CD4-positive, alpha-beta T cell treated with Interleukin-2 at 100 ng/mL for 4 hours (primary cell): ENCODE data around the gene PHF12.

Experiments used
- DNase-seq: peaks from one replicate; pipeline ENCODE4 v3.0.0-alpha.2; 2020; ENCODE audit warnings: low spot score

The PHF12 gene

GRCh38 chr17:28901866-28902818 lies 49.2 kb downstream of the PHF12 start:
- DNase-seq = peak; percentile 41

DNA sequence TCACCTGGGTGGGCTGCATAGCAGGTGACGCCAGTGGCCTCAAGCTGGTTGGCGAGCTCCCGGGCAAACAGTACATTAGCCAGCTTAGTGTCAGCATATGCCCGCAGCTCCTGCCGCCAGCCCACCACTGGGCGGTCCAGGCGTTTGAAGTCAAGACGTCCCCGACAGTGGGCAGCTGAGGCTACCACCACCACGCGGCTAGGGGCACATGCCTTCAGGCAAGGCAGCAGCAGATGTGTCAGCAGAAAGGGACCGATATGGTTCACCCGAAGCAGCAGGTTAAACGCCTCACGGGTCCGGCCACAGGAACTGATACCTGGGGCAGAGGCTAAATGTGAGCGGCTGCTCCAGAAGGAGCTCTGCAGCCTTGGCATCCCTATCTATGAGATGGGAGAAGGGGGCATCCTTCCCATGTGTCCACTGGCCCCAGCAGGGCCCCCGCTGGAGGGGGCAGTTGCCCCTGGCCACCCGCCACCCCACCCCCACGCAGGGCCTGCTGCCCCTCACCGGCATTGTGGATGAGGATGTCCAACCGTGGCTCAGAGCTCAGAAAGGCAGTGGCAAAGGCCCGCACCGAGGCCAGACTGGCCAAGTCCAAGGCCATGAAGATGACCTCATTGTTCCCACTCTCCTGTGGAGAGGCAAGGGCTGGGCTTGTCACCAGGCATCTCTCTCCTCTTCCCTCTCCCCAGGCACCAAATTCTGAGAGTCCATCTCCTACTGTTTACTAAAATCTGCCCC lies 50.2 kb downstream of the PHF12 start:
- no peak for DNase-seq

- DNase-seq = no peak
These were observed 52.0 kb downstream of the PHF12 start for GRCh38 chr17:28899212-28899815.

GRCh38 chr17:28898527-28898955 lies 52.8 kb downstream of the PHF12 start:
- DNase-seq = no peak

GRCh38 chr17:28897769-28898526 lies 53.4 kb downstream of the PHF12 start:
- peak; percentile 42 for DNase-seq

GRCh38 chr17:28896884-28897768 lies 54.2 kb downstream of the PHF12 start, which contains the start of gene FLOT2:
FLOT2 (minus strand) TSS chr17:28897733; CDS start chr17:28897574, 159 bp downstream.
- peak; percentile 69 for DNase-seq

GRCh38 chr17:28896491-28896883 lies 54.8 kb downstream of the PHF12 start:
- no peak for DNase-seq

- DNase-seq = no peak
These were observed 55.4 kb downstream of the PHF12 start for GRCh38 chr17:28895794-28896447.

GRCh38 chr17:28893248-28894183 lies 57.8 kb downstream of the PHF12 start:
- DNase-seq = peak; percentile 15

DNA sequence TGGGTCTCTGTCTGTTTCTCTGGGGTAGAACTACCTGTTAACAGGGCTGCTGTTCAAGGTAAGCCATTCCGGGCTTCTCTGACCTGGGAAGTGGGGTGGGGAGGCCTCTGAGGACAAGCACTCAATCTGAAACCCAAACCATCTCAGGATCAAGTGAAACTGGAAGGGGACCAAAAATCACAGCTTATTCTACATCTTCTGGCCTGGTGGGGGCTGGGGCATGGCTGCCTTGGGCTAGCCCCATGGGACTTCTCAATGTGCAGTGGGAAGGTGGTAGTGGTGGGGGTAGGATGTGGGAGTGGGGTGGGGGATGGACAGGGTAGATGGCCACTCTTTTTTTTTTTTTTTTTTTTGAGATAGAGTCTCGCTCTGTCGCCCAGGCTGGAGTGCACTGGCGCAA lies 59.3 kb downstream of the PHF12 start:
- no peak for DNase-seq

GRCh38 chr17:28891201-28891600 lies 60.1 kb downstream of the PHF12 start:
- no peak for DNase-seq

DNA sequence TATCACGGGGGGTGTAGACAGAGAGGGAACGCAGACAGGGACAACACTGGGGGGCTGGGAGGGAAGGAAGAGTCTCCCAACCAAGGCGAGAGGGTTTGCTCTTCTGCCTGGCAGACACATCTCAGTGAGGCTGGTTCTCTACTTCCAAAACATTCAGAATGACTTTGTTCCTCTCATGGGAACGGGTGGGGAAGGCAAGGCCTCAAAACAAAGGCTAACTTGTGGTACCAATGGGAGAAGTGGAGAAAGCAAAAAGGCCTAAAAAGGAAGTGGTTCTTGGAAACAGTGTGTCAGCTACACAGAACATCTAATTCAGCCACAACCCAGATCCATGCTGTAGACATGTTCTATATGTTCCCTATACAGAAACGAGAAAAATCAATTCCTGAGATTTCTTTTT lies 61.3 kb downstream of the PHF12 start:
- no peak for DNase-seq

DNA sequence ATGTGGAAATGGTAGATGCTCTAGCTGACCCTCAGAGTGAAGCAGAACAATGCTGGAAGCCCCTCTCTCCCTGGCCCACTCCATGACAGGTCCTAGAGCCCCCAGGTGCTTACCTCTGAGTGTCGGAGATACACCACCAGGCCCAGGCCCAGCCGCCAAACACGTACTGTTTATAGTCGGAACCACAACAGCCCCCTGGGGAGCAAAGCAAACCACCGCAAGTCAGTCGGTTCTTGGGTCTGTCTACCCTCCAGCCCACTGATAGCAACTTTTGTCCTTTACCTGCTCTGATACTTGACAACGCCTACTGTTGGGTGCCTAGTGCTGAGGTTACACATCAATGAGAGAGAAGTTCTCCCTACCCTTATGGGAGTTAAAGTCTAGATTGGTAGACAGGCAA lies 62.5 kb downstream of the PHF12 start:
- no peak for DNase-seq

DNA sequence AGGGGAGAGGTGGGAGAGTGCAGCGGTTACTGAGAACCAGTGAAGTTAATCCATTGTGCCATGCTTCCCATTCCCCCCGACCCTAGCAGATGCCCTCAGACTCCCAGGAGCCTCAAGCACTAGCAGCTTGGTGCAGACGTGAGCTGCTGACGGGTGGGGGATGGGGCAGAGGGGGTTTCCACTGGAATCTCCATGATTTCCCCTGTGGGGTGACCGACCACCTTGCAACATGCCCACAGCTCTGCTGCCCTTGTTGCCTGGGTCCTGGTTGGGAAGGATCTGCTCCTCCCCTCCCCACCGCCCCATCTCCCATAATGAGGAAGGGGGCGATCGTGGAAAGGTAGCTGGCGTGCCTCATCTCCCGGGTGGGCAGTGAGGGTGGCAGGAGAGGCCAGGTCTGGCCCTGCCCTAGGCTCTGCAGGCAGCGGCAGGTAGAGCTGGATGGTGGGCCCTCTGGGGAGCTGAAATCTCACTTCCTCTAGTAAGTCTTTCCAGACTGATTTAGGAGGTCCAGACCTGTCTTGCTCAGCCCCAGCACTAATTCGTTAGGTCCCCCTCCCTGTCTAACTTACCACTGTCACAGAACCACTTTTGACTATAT lies 63.3 kb downstream of the PHF12 start:
- no peak for DNase-seq

- DNase-seq = no peak
These were observed 65.4 kb downstream of the PHF12 start for GRCh38 chr17:28885951-28886350.

- no peak for DNase-seq
These were observed 66.0 kb downstream of the PHF12 start for GRCh38 chr17:28885363-28885762.

DNA sequence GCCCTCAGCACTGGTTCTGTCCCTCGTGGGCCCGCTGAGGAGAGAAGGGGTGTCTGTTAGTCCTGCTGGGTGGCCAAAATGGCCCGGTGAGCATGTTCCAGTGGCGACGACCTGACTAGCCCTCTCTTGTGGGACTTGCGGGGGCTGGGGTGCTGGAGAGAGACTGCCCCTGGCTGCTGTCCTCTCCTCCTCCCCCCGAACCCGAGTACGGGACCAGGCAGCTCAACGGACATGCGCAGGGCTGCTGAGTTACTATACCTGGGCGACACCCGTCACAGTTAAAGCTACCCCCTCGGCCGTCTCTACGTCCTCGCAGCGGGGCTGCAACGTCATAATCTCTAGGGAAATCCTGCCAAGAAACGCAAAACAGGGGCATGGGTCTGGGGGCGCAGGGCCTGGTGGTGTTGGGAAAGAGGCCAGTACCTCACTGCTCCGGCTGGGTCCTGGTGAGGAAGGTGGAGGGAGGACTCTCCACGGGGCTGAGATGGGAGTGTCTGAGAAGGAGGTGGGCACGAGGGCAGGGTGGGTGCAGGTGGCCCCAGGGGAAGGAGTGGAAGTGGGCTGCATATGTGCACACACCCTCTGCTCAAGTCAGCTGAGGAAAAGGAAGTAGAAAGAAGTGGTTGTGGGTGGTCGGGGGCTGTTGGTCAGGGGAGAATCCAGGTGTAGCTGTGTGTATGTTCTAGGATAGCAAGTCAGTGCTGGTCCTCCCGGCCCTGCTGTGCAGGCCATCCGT lies 67.2 kb downstream of the PHF12 start:
- no peak for DNase-seq
